HFFc6 (cell line): ENCODE measurements around the gene RGS12. TPM values are rescaled to one million over a fixed set of nuclear protein-coding genes. Genes with fewer than 3 reads are reported as not detected.

Experiments
- DNase-seq: peaks from one replicate; pipeline ENCODE4 v3.0.0-alpha.2; 2018
- H3K27ac Mint-ChIP-seq: 2 replicates; pipeline ENCODE4 v1.8.0; 2020; ENCODE audit warnings: mild to moderate bottlenecking, mixed read lengths
- H3K27me3 Mint-ChIP-seq: 2 replicates; pipeline ENCODE4 v1.8.0; 2021; ENCODE audit warnings: mild to moderate bottlenecking, moderate library complexity, mixed read lengths; ENCODE audit not compliant: insufficient read depth
- H3K36me3 Mint-ChIP-seq: 2 replicates; pipeline ENCODE4 v1.8.0; 2021; ENCODE audit warnings: low read depth, mixed read lengths
- H3K4me1 Mint-ChIP-seq: 2 replicates; pipeline ENCODE4 v1.8.0; 2020; ENCODE audit warnings: low read depth, mixed read lengths
- H3K4me3 Mint-ChIP-seq: 2 replicates; pipeline ENCODE4 v1.8.0; 2020; ENCODE audit warnings: mild to moderate bottlenecking, moderate library complexity, mixed read lengths
- H3K9me3 Mint-ChIP-seq: 2 replicates; pipeline ENCODE4 v1.8.0; 2020; ENCODE audit warnings: mild to moderate bottlenecking, mixed read lengths
- CTCF ChIP-seq: fragments of 200-600 bp; sonication (generic); IDR thresholded peaks from 2 replicates; pipeline ENCODE4 v1.5.0; 2021; ENCODE audit warnings: antibody characterized with exemption, mild to moderate bottlenecking
- total RNA-seq, 6 experiments: library from RNA; stranded (reverse); fragmentation: NEBNext Ultra II Directional; extraction: Animal tissue kit (Norgen Biotek cat#: 25700); gene quantifications; 2 replicates in 1 of 6; 3 replicates in 5 of 6; pipeline ENCODE4 v1.2.3, GENCODE V29; 2021

The RGS12 gene
- total RNA-seq, 6 experiments from 2014 or later: 8.5 to 15.2 (median 12.1) TPM

DNA sequence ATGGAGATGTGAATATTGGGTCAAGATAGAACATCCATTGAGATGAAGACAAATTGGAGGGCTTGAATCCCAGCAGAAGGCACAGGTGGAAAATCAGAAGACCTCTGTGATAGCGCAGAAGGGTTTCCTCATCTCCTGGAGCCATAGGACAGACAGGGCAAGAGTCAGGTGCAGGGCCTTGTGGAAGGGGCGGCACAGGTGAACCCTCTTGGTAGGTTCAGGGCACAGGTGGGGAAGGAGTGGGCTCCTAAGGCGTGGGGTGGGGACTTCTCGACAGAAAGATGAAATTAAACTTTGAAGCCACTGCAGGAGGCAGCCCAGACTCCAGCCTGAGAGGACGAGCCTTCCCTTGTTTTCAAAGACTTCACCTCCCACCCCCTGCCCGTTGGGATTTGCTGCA is 9.3 kb upstream of the RGS12 start:
- H3K27me3 Mint-ChIP-seq: peaks cover 27% of the 10 kb centered on the region
- TF ChIP-seq CTCF: no peak
- H3K4me1 Mint-ChIP-seq: peaks cover 13% of the 10 kb centered on the region
- no peak for DNase-seq
- peaks cover 5% of the 10 kb centered on the region; the same call in 1 of the 2 replicates for H3K9me3 Mint-ChIP-seq
- H3K4me3 Mint-ChIP-seq: no peak overlapping the region
- H3K27ac Mint-ChIP-seq: no peak overlapping the region
- 0 out of 2 replicates have a peak, but pooled peaks cover 5% of the 10 kb centered on the region for H3K36me3 Mint-ChIP-seq

DNA sequence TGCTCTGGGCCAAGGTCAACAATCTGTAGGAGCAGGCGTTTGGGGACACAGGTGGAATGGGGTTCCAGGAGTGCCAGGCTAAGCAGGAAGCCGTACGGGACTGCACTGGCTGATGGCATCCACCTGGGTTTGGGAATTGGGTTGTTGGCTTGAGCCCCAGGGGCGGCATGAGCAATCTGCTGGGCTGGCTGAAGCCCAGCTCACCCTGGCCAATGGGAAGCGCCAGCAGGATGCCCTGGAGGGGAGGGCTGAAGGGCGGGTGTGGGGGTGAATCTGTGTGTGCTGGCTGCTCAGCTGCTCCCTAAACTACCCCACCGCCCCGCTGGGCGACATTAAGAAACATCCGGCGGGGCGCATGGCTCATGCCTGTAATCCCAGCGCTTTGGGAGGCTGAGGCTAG is 8.9 kb upstream of the RGS12 start:
- Mint-ChIP-seq H3K9me3 (peaks cover 5% of the 10 kb centered on the region; the same call in 1 of the 2 replicates), H3K4me1 (peaks cover 13% of the 10 kb centered on the region), H3K36me3 (0 out of 2 replicates have a peak, but pooled peaks cover 2% of the 10 kb centered on the region), H3K27me3 (peaks cover 24% of the 10 kb centered on the region), H3K4me3 (no peak overlapping the region), H3K27ac (no peak overlapping the region)
- no peak for DNase-seq
- TF ChIP-seq CTCF: no peak

DNA sequence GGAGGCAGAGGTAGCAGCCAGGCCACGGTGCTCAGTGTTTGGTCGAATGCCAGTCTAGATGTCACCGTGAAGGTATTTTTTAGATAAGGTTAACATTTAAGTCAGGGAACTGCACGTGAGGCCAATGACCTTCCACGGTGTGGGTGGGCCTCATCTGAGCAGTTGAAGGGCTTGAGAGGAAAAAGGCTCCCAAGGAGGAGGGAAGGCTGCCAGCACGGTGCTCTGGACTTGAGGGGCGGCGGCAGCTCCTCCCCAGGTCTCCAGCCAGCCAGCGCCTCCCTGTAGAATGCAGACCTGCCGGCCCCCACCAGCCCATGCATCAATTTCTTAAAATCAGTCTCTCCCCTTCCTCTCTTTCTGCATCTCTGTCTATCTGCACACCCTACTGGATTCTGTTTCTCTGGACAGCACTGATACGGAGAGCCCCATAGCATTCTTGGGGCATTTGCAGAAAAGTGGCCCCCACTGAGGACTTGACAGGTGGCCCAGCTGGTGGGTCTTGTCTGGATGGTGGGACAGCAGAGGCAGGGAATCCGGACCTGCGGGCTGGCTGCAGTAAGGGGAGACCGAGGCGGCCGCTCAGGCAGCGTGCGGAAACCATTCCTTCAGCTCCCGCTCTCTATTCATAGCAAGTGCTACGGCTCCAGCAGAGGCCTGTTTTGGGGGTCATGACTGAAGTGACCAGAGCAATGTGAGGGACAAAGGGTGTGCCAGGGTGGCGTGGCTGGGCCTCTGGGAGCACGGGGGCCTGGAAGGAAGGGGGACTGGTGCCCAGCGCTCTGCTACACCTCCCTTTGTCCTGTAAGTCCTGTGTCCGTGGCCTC is 7.9 kb upstream of the RGS12 start:
- Mint-ChIP-seq H3K4me1 (peaks cover 13% of the 10 kb centered on the region), H3K27me3 (peaks cover 20% of the 10 kb centered on the region), H3K27ac (no peak overlapping the region), H3K4me3 (no peak overlapping the region), H3K9me3 (peaks cover 5% of the 10 kb centered on the region; the same call in 1 of the 2 replicates), H3K36me3 (no peaks in the 10 kb centered on the region)
- no peak for TF ChIP-seq CTCF
- DNase-seq: no peak

GRCh38 chr4:3285558-3286334 is 7.1 kb upstream of the RGS12 start:
- TF ChIP-seq CTCF: no peak
- Mint-ChIP-seq H3K36me3 (no peaks in the 10 kb centered on the region), H3K9me3 (peaks cover 5% of the 10 kb centered on the region; the same call in 1 of the 2 replicates), H3K27me3 (peaks cover 15% of the 10 kb centered on the region), H3K4me1 (peaks cover 13% of the 10 kb centered on the region), H3K27ac (peak overlapping the region; percentile 49; the same call in 1 of the 2 replicates), H3K4me3 (peak overlapping the region; percentile 55; the same call in 1 of the 2 replicates)
- DNase-seq: no peak

DNA sequence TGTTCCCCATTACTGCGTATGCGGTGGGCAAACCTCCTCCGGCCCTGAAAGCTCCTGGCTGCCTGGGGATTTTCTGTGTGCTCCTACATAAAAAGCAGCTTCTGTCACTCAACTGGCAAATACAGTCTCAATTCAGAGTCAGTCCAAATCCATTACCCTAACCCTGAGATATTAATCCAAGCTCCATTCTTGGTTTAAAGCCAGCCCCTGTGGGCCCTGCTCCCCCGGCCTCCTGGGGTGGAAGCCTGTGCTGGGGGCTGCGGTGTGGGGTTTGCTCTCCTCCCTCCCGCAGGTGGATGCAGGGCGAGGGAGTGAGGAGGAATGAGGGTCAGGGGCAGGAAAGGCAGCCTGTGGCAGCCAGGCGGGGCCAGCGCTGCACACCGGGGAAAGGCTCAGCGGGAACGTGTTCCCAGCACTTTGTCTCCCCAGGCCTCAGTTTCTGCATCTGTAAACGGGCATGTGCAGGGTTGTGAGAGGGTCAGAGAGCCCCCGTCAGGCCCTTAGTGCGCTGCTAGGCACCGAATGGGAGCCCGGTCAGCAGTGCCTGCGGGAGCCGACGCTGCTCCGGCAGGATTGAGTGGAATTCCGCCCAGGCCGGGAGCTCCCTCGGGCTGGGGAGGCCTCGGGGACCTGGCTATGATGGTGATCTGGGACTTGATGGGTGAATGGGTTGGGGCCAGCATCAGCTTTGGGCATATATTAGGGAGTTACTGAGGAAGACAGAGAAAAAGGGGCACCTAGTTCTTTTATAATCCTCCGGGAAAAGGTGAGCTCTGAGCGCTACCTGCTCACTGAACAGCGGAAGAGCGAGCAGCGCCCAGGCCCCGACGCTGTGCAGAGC is 6.3 kb upstream of the RGS12 start:
- Mint-ChIP-seq H3K36me3 (no peaks in the 10 kb centered on the region), H3K4me1 (peaks cover 17% of the 10 kb centered on the region), H3K27me3 (peaks cover 13% of the 10 kb centered on the region), H3K9me3 (peaks cover 4% of the 10 kb centered on the region; the same call in 1 of the 2 replicates), H3K4me3 (peak overlapping the region; percentile 55; the same call in 1 of the 2 replicates), H3K27ac (peak overlapping the region; percentile 49; the same call in 1 of the 2 replicates)
- no peak for TF ChIP-seq CTCF
- no peak for DNase-seq
